Chondrocyte (in vitro differentiated cells): Measurements from ENCODE around the gene CEBPB. TPM values are rescaled to one million over a fixed set of nuclear protein-coding genes. Genes with fewer than 3 reads are reported as not detected.

Source experiments
- DNase-seq: peaks from one replicate; pipeline ENCODE4 v3.0.0; 2021; ENCODE audit warnings: mixed read lengths, low spot score
- H3K27ac Mint-ChIP-seq: one replicate; pipeline ENCODE4 v1.8.0; 2021; ENCODE audit warnings: mild to moderate bottlenecking, moderate library complexity, mixed read lengths; ENCODE audit not compliant: unreplicated experiment
- H3K27me3 Mint-ChIP-seq: 2 replicates; pipeline ENCODE4 v1.8.0; 2021; ENCODE audit warnings: low read depth, mixed read lengths
- H3K36me3 Mint-ChIP-seq: 2 replicates; pipeline ENCODE4 v1.8.0; 2021; ENCODE audit warnings: low read depth, mixed read lengths
- H3K4me1 Mint-ChIP-seq: 2 replicates; pipeline ENCODE4 v1.8.0; 2021; ENCODE audit warnings: low read depth, mild to moderate bottlenecking, mixed read lengths
- H3K4me3 Mint-ChIP-seq: one replicate; pipeline ENCODE4 v1.8.0; 2021; ENCODE audit warnings: mild to moderate bottlenecking, moderate library complexity, mixed read lengths; ENCODE audit not compliant: unreplicated experiment
- H3K9me3 Mint-ChIP-seq: 2 replicates; pipeline ENCODE4 v1.8.0; 2021; ENCODE audit warnings: low read depth, mixed read lengths
- CTCF ChIP-seq: fragments of 200-600 bp; sonication (generic); IDR thresholded peaks from 2 replicates; pipeline ENCODE4 v1.5.0; 2021; ENCODE audit warnings: antibody characterized with exemption, mild to moderate bottlenecking, moderate library complexity
- total RNA-seq: library from RNA; stranded (reverse); gene quantifications from 3 replicates; pipeline ENCODE4 v1.2.1, GENCODE V29; 2021

Gene CEBPB
- total RNA-seq, 1 donor from 2014 or later: 81.4 TPM

GRCh38 chr20:50211091-50211490 is 20.5 kb downstream of the CEBPB start:
- DNase-seq: no peak
- Mint-ChIP-seq H3K36me3 (peaks cover 2% of the 10 kb centered on the region), H3K4me3 (no peak overlapping the region), H3K9me3 (no peaks in the 10 kb centered on the region), H3K27me3 (peaks cover 4% of the 10 kb centered on the region), H3K4me1 (peaks cover 5% of the 10 kb centered on the region), H3K27ac (no peak overlapping the region)
- TF ChIP-seq CTCF: no peak

- H3K36me3 Mint-ChIP-seq: peaks cover 2% of the 10 kb centered on the region
- no peak for DNase-seq
- H3K4me1 Mint-ChIP-seq: peaks cover 7% of the 10 kb centered on the region
- peaks cover 4% of the 10 kb centered on the region for H3K27me3 Mint-ChIP-seq
- TF ChIP-seq CTCF: no peak
- H3K27ac Mint-ChIP-seq: no peak overlapping the region
- no peak overlapping the region for H3K4me3 Mint-ChIP-seq
- no peaks in the 10 kb centered on the region for H3K9me3 Mint-ChIP-seq
Measured at GRCh38 chr20:50213531-50214106, 23.0 kb downstream of the CEBPB start.

GRCh38 chr20:50214226-50215024 is 23.8 kb downstream of the CEBPB start:
- Mint-ChIP-seq H3K27ac (no peak overlapping the region), H3K36me3 (peaks cover 3% of the 10 kb centered on the region), H3K4me3 (no peak overlapping the region), H3K27me3 (peaks cover 4% of the 10 kb centered on the region), H3K4me1 (peaks cover 10% of the 10 kb centered on the region), H3K9me3 (peaks cover under 1% of the 10 kb centered on the region)
- no peak for TF ChIP-seq CTCF
- no peak for DNase-seq

- no peak for DNase-seq
- no peak for TF ChIP-seq CTCF
- no peak overlapping the region for H3K27ac Mint-ChIP-seq
- peaks cover 5% of the 10 kb centered on the region for H3K36me3 Mint-ChIP-seq
- H3K4me1 Mint-ChIP-seq: peaks cover 10% of the 10 kb centered on the region
- H3K9me3 Mint-ChIP-seq: peaks cover 4% of the 10 kb centered on the region
- no peak overlapping the region for H3K4me3 Mint-ChIP-seq
- H3K27me3 Mint-ChIP-seq: peaks cover 4% of the 10 kb centered on the region
Measured at GRCh38 chr20:50215101-50215690, 24.6 kb downstream of the CEBPB start.

- no peak overlapping the region for H3K4me3 Mint-ChIP-seq
- H3K27ac Mint-ChIP-seq: peak overlapping the region; percentile 13
- peaks cover 10% of the 10 kb centered on the region for H3K4me1 Mint-ChIP-seq
- peaks cover 4% of the 10 kb centered on the region for H3K9me3 Mint-ChIP-seq
- H3K36me3 Mint-ChIP-seq: peaks cover 5% of the 10 kb centered on the region
- H3K27me3 Mint-ChIP-seq: peaks cover 4% of the 10 kb centered on the region
- DNase-seq: no peak
- TF ChIP-seq CTCF: no peak
Measured at GRCh38 chr20:50215926-50216325, 25.3 kb downstream of the CEBPB start.
